IPS-NIHi7 (cell line): Measurements from ENCODE around the gene IL17REL.
A peak's percentile ranks its signal among the peaks of the same experiment; 100 is the strongest.
"Not testable (repeated sequence)": the region's sequence is repeated elsewhere in the genome, so short reads cannot be mapped to it uniquely, and the experiment has no call there.

Experiments
- DNase-seq: peaks from one replicate; pipeline ENCODE4 v3.0.0; 2012; ENCODE audit warnings: mixed read lengths; ENCODE audit errors: extremely low spot score

IL17REL gene

DNA sequence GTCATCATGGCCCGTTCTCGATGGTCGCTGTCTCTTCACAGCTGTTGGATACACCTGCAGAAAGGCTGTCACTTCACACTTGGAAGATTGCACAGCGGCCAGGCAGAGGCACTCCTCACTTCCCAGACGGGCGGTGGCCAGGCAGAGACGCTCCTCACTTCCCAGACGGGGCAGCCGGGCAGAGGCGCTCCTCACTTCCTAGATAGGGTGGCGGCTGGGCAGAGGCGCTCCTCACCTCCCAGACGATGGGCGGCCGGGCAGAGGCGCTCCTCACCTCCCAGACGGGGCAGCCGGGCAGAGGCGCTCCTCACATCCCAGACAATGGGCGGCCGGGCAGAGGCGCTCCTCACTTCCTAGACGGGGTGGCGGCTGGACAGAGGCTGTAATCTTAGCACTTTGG, 22.7 kb downstream of the IL17REL start:
- not testable (repeated sequence) for DNase-seq

DNA sequence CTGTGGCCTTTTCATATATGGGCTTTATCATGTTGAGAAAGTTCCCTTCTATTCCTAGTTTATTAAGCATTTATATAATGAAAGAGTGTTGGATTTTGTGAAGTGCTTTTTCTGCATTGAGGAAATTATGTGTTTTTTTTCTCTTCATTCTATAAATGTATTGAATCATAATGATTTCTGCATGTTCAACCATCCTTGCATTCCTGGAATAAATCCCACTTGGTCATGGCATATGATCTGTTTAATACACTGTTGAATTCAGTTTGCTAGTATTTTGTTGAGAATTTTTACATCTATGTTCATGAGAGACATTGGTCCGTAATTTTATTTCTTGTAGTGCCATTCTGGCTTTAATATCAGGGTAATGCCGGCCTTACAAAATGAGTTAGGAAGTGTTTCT, 26.2 kb downstream of the IL17REL start:
- DNase-seq, result no peak

DNA sequence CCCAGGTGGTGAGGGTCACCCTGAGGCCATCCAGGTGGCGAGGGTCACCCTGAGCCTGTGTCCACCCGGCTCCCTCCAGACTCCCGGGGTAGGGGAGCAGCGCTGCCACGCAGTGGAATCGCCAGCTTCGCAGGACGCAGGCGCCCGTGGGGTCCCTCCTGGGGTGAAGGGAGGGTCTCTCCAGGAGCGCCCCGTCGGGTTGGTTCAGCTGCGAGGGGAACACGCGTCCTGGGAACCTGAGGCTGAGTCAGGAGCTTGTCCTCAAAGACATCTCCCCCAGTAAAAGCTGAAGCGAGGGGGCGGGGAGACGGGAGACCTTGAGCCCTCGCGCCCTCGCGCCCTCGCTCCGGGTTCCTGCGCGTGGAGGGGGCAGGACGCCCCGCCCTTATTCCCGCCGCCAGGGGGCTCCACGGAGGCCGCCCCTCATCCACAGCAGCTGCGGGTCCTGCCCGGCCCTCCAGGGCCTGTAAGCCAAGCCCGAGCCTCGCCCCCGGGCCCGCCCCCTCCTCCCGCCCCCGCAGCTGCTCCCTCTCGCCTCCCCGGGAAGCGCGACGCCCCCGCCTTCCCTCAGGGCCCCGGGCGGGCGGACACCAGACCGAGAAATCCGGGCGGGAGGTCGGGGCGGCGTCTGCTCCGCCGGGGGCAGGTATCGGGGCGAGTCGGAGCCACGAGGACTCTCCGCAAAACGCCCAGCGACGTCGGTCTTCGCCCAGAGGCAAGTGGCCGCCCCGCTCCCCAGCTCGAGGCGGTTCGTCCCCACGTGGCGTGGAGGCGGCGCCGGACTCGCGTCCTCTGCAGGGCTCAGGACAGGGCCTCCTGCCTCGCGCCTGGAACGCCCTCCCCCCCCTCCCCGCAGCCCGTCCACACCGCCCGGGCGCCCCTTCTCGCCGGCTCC, 29.2 kb downstream of the IL17REL start:
- DNase-seq, result peak; percentile 85

DNA sequence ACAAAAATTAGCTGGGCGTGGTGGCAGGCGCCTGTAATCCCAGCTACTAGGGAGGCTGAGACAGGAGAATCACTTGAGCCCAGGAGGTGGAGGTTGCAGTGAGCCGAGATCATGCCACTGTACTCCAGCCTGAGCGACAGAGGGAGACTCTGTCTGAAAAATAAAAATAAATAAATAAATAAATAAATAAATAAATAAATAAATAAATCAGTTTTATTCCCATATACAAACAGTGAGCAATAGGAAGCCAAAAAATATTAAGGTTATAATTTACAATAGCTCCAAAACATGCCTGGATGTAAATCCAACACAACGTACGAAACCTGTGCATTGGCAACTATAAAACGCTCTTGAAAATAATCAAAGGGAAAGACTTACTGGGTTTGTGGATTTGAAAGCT, 30.8 kb downstream of the IL17REL start:
- not testable (repeated sequence) for DNase-seq

DNA sequence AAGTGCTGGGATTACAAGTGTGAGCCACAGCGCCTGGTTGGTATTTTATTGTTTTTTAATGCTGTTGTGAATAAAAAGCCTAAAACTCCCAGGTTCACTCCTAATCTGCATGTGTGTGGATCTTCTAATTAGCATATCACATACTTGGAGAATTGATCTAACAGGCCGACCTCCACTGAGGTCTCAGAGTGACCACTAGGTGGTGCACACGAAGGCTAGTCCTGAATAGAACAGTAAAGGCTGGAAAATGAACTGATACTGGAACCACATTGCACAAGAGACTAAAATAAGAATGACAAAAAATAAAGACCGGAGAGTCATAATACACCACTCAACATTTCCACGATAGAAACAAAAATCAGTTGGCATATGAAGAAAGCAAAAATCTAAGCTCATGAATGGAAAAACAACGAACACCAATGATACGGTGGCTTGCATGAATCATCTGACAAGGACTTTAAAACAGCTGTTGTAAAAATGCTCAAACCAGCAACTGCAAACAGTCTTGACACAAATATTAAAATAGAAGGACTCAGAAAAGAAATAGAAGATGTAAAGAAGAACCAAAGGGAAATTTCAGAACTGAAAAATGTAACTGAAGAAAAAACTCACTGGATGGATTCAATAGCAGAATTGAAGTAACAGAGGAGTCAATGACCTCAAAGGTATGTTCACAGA, 32.8 kb downstream of the IL17REL start:
- no peak for DNase-seq

DNA sequence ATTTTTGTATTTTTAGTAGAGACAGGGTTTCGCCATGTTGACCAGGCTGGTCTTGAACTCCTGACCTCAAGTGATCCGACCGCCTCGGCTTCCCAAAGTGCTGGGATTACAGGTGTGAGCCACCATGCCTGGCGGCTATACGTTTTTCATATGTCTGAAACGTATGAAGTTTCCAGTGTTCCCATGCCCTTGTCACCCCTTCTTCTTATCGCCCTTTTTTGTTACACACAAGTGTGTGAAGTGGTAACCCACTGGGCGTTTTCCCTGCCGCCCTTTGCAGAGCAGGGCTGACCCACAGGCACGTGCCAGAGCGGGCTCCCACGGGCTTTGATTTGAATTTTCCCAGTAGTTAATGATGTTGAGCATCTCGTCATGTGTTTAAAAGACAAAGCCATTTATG, 35.0 kb downstream of the IL17REL start:
- DNase-seq, result no peak

DNA sequence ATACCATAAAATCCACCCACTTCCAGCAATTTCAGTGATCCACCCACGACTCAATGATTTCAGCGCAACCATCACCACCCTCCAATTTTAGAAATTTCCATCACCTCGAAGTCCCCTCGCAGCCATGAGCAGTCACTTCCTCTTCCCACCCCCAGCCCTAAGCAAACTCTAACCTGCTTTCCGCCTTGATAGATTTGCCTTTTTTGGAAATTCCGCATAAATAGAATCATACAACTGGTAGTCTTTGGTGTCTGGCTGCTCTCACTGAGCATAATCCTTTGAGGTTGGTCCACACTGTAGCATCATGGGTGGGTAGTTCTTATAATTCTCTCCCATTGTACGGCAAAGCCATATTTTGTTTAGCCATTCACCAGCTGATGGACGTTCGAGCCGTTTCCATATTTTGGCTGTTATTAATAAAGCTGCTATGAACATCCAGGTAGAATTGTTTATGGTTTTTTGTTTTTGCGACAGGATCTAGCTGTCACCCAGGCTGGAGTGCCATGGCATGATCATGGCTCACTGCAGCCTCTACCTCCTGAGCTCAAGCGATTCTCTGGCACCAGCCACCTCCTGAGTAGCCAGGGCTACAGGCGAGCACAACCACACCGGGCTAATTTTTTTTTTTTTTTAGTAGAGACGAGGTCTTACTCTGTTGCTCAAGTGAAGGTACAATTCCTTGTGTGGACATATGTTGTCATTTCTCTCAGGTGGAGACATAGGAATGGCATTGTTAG, 36.0 kb downstream of the IL17REL start:
- DNase-seq, result no peak

DNA sequence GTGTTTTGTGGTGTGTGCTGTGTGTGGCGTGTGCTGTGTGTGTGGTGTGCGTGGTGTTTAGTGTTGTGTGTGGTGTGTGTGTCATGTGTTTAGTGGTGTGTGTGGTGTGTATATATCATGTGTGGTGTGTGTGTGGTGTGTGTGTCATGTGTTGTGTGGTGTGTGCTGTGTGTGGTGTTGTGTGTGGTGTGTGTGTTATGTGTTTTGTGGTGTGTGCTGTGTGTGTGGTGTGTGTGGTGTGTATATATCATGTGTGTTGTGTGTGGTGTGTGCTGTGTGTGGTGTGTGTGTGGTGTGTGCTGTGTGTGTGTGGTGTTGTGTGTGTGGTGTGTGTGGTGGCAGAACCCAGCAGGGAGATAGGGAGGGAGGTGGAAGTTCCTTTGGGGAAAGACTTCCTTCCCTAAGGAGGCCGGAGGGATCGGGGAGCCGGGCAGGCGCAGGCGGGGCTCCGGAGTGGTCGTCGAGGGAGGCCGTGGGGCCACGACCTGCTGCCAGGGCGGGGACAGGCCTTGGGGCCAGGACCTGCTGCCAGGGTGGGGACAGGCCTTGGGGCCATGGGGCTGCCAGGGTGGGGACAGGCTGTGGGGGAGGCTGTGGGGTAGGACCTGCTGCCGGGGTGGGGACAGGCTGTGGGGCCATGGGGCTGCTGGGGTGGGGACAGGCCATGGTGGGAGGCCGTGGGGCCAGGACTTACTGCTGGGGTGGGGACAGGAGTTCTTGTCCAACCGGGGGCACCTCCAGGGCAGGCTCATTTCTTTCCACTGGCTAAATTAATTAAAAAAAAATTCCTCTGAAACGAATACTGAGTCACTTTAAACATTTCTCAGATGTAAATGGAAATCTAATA, 36.8 kb downstream of the IL17REL start:
- no peak for DNase-seq

DNA sequence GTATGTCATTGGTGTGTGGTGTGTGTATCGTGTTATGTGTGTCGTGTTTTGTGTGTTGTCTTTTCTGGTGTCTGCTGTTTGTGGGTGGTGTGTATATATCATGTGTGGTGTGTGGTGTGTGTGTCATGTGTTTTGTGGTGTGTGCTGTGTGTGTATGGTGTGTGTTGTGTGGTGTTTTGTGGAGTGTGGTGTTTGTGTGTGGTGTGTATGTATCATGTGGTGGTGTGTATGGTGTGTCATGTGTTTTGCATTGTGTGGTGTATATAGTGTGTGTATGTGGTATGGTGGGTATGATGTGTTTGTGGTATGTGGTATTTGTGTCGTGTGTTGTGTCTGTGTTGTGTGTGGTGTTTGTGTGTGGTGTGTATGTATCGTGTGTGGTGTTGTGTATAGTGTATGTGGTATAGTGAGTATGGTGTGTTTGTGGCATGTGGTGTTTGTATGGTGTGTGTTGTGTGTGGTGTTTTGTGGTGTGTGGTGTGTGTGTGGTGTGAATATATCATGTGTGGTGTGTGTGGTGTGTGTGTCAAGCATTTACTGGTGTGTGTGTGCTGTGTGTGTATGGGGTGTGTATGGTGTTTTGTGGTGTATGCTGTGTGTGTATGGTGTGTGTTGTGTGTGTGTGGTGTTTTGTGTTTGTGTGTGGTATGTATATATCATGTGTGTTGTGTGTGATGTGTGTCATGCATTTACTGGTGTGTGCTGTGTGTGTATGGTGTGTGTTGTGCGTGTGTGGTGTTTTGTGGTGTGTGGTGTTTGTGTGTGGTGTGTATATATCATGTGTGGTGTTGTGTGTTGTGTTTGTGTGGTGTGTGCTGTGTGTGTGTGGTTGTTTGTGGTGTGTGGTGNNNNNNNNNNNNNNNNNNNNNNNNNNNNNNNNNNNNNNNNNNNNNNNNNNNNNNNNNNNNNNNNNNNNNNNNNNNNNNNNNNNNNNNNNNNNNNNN, 39.3 kb downstream of the IL17REL start:
- DNase-seq, result no peak

DNA sequence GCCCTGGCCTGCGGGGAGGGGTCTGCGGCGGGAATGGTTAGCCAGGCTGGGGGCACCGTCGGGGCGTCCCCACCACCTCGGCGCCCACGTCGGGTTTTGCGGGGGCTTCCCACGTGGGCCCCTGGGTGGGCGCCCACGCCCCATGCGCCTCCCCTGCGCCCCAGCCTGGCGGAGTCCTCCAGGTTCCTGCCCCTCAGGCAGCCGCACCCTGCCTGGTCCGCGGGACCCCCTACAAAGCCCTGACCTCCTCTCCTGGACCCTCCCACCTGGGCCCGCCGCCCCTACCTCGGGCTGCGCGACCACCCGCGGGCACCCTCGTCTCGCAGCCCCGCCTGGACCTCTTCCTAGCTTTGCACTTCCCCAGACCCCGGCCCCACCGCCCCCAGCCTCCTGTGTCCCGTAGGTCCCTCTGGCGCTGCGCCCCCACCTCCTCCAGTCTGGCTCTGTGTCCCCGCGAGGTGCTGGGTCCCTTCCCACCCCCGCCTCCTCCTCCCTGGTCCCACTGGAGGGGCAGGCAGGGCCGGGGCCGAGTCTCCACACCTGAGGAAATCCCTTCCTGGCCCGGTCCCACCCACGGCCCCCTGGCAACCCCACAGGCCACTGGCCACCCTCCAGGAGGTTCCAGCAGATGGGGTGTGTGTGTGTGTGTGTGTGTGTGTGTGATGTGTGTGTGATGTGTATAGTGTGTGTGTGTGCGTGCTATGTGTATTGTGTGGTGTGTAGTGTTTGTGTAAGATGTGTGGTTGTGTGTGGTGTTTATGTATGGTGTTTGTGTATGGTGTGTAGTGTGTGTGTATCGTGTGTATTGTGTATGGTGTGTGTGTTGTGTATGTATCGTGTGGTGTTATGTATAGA, 40.2 kb downstream of the IL17REL start:
- DNase-seq, result no peak

DNA sequence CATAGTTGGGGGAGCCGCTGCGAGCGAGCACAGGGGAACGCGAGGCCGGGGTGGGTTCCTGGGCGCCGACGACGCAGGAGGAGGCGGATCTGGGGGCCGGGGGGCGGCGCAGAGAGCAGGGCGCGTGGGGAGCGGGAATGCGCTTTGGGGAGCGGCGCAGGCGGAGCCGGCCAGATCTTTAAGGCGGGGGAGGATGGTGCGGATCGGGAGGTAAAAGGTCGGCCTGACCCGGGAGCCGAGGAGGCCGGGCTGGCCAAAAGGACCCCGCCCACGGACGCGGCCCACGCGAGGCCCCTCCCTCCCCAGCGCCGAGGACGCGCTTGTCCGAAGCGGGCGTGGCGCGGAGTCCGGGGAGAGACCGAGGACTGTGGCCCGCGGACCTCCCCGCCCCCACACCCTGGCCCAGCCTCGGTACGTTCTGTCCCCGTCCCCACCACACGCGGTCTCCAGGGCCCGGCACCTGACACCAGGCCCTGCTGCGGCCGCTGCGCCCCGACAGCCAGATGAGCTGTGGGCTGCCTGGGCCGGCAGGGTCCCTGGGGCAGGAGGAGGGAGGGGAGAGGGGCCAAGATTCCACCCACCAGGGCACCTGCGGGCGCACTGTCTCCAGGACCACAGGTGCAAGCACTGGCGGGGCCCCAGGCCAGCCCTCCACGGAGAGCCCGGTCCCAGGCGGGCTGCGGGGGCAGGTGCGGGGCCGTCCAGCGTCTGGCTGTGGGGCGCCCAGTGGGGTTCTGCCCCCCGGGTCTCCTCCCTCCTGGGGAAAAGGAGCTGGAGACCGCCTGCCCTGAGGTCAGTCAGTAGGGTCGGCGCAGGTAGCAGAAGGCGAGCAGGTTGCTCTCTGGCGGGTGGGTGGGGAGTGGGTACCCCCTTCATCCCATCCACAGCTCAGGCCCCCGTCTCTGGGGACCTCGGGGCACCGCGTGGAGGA, 41.1 kb downstream of the IL17REL start:
- DNase-seq, result no peak

DNA sequence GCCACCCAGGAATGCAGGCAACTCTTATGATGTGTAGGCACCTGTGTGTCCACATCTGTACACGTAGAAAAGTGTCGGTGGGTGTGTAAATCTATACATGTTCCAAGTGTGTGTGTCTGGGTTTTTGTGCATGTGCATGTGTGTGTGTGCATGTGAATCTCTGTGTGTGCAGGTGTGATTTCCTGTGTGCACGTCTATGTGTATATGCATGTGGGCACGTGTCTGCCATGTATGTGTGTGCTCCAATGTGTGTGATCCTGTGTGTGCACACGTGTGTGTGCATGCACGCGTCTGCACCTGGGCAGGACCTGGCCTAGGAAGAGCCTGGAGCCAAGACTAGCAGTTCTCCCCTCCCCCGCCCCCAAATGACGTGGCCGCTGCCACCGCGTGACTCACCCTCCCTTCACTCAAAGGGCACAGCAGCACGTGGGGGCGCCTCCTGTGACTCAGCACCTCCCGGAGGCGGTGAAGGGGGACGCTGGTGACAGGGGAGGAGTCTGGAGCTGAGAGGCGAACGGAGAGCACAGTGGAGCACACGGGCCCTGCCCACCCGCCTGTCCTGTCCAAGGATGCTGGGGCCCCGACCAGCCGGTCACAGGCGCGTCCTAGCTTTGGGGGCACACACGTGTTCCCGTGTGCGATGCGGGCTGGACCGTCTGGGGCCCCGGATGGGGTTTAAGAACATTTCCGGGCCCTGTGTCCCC, 41.9 kb downstream of the IL17REL start:
- DNase-seq, result peak; percentile 84

DNA sequence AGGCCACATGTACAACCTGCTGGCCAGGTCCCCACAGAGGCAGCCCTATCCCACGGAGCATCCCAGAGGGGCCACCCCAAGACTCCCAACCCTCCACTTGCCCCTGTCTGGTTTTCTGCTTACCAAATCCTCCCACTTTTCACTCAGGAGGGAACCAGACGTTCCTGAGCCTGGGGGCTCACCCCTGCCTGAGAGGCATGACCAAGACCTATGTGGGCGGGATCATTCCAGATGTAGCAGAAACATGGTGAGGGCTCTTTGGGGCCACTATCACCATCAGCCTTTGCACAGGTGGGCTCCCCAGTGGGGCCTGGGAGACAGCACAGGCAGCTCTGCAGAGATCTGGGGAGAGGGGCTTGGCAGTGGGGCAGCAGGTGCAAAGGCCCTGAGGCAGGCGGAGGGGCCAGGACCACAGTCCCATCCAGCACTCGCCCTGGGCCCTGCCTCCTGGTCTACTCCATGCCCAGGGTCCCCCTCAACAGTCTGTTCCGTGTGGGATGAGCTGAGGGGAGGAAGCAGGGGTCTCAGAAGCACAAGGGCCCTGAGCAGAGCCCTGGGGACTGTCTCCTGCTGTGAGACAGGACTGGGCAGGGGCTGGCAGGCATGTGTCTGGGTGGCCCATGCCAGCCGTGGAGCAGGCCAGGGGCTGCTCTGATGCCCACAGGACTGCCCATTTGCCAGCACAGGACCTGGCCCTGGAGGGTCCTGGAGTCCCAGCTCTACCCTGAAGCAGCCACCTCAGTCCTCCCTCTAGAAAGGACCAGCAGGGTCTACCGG, 42.6 kb downstream of the IL17REL start:
- no peak for DNase-seq

DNA sequence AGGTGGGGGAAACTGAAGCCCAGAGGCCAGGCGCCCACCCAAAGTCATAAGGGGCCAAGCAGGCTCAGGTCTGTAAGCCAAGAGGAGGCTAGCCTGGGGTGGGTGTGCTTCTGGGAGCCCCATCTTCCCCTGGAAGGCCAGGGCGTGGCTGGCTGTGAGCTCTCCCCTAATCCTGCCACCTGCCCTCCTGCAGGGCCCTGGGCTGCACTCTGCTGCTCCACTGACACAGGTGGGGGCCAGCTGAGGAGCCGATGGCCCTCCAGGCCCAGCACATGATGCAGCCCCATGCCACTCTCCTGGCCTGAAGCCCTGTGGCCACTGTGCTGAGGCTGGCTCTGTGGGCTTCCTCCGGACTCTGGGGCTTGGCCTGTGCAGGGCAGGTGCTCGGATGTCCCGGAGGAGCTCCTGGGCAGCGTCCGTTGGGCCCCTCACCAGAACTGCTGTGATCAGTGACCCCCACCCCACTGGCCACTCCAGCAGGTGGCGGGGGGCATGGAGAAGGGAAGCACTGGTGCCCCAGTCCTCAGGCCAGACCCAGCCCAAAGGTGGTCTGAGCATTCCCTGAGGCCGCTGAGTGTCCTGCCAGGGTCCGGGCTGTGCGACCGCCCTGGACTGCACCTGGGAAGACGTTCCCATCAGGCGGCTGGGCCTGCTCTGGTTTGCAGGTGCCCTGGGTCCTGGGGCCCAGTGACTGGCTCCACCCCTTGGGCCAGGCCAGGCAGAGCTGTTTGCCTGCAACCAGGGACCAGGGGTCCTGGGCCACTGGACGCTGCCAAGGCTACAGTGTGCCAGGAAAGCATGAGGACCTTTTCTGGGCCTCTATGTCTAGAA, 43.5 kb downstream of the IL17REL start:
- no peak for DNase-seq

DNA sequence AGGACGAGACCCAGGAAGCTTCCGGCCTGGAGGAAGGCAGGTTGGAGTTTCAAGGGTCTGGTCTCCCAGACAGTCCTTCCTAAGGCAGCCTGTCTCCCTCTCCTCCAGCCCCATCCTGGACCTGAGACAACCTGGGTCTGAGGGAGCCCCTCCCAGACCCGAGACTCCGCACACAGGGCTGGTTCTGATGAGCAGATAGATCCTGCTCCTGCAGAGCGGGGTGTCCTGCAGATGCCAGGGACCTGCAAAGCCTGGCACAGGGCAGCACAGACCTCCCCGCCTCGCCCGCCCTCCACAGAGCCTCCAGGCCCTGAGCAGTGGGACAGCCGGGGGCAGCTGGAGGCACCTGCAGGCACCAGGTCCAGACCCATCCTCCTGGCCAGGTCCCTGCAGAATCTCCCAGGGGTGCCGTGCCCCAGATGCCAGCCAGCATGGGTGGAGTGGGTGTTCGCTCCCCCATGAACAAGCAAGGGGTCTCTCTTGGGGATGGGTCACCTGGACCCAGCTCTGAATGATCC, 44.2 kb downstream of the IL17REL start:
- DNase-seq, result no peak

DNA sequence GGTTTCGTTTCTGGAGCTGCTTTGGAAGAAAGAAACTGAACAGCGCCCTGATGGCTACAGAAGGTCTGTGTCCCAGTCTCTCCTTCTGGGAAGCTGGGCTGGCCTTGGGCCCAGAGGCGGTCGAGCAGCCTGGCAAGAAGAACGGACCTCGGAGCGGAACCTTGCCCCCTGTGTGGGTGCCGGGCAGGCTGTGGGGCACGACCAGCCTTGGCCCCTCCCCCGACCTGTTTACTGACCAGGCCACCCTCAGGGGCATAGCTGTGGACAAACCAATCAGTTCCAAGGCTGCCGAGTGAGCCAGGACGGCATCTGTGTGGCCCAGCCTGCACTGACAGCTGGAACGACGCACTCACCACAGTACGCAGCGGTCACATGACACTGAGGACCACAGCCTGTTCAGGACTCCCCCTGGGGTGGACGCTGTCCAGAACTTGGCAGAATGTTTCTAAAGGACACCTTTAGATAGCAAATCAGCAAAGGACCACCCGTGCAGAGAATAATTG, 44.8 kb downstream of the IL17REL start:
- DNase-seq, result no peak
